ENCODE results near the gene SLC43A3. TPM values are rescaled to one million over a fixed set of nuclear protein-coding genes. Genes with fewer than 3 reads are reported as not detected.

SLC43A3 gene
- total RNA-seq, 1 donor = 74.3 TPM

DNA sequence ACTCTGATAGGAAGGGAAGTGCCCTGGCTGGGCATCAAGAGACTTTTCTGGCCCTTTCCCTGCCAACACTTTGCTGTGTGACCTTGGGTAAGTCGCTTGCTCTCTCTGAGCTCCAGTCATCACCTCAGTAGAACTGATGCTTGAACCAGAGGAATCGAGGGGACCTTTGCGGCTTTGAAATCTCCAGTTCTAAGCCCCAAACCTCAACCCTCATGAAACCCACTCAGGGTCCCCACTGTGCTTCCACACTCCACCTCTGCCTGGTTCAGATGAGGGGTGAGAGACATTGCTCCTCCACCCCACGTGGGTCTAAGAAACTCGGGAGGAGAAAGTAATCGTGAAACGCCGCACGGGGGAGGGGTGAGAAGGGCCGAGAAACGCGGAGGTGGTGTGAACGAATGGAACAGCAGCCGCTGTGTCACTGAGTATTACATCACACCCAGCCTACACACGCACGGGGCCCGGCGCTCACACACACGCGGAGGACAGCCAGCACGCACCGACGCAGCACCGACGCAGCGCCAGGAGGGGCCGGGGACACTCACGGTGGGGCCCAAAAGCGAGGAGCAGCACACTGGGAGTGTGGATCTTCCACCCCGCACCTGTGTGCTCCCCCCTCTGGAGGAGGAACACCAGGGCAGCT is 37.7 kb upstream of the SLC43A3 start:
- TF ChIP-seq, protein P1, sequence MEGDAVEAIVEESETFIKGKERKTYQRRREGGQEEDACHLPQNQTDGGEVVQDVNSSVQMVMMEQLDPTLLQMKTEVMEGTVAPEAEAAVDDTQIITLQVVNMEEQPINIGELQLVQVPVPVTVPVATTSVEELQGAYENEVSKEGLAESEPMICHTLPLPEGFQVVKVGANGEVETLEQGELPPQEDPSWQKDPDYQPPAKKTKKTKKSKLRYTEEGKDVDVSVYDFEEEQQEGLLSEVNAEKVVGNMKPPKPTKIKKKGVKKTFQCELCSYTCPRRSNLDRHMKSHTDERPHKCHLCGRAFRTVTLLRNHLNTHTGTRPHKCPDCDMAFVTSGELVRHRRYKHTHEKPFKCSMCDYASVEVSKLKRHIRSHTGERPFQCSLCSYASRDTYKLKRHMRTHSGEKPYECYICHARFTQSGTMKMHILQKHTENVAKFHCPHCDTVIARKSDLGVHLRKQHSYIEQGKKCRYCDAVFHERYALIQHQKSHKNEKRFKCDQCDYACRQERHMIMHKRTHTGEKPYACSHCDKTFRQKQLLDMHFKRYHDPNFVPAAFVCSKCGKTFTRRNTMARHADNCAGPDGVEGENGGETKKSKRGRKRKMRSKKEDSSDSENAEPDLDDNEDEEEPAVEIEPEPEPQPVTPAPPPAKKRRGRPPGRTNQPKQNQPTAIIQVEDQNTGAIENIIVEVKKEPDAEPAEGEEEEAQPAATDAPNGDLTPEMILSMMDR (IDR thresholded peaks at IDR 0.05; ENCODE audit: insufficient read depth, low read length) = no peak
- DNase-seq (ENCODE audit: low read depth) = no peak
- no peak overlapping the region for H3K4me3 ChIP-seq (ENCODE audit: low read depth, low read length)

DNA sequence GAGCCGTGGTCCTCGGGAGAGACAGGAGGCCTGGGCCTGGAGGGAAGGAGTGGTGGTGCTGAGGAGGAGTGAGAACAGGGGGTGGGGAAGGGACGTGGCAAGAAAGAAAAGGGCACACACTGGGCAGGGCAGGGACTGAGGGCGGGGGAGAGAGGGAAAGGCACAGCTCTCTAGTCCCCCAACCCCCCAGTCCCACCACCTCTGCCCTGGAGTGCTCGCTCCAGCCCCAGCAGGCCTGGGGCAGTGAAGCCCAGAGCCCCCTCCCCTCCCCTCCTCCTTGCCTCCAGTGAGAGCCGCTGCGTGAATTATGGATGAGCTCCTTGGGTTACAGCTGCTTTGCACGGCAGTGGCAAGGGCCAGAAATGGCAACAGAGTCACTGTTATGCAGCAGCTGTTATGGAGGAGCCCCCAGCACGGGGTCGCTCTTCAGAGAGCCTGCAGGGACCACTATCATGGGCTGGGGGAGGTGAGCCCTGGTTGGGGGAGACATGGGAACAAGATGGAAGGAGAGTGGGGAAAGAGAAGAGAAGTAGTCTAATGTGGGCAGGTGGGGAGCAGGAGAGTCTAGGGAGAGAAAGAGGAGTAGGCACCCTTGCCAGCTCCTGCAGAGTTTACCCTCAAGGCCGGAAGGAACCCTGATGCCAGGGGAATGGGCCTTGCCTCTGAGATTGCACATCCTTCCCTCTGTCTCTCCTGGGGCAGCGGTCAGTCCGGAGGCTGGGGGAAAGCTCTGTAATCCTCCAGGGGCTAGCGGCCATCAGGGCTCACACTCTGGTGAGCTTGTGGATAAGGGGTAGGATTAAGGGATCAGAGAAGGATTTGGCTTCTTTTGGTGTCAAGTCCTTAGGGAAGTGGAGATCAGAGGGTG is 37.0 kb upstream of the SLC43A3 start:
- TF ChIP-seq, protein P1 (IDR thresholded peaks at IDR 0.05; ENCODE audit: insufficient read depth, low read length) = no peak
- DNase-seq (ENCODE audit: low read depth) = no peak

DNA sequence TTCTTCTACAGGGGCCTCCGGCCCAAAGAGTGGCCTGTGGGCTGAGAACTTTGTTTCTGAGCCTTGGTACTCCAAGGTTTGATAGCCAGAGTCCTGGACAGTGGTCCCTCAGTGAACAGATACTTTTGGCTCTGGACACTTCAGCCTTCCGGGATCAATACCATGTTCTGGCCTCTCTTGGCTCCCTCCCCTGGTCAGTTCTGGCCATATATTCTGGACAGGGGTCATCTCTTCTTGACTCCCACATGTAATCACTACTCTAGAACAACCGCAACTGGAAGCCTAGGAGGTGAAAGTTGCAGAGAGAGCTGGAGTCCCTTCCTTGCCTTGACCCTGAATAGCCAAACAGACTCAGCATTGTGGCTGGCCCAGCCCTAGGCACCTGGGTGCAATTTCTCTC is 35.7 kb upstream of the SLC43A3 start:
- H3K4me3 ChIP-seq (ENCODE audit: low read depth, low read length) = no peak overlapping the region
- TF ChIP-seq, protein P1 (IDR thresholded peaks at IDR 0.05; ENCODE audit: insufficient read depth, low read length) = no peak
- no peak for DNase-seq (ENCODE audit: low read depth)

More for the DNA sequence above, 37.0 kb upstream of the SLC43A3 start:
- H3K4me3 ChIP-seq (ENCODE audit: low read depth, low read length) = no peak overlapping the region

DNA sequence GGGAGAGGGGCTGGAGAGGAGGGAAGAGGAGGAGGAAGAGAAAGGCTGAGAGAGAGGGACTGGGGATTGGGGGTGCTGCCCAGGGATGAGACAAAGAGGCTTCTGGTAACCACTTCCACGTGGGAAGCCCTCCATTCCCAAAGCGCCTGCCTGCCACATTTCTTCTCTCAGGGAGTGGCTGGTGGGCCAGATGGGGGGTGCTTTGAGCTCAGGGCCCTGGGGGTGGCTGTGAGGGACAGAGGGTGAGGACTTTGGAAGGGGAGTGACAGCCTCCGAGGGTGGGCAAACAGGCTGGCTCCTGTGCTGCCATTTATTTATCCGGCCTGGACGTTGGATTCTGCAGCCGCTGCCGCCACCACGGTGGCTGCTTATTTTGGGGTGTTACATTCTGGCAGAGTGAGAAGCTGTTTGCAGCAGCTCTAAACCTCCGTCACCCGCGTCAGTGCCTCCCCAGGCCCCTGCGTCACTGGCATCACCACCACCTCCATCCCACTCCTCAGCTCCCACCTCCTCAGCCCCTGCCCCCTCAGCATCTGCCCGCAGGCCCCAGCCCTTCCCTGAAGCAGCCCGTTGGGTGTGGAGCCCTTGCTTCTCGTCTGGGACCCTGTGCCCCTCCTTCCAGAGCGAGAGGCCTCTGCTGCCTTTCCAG is 35.0 kb upstream of the SLC43A3 start:
- H3K4me3 ChIP-seq (ENCODE audit: low read depth, low read length) = no peak overlapping the region
- TF ChIP-seq, protein P1 (IDR thresholded peaks at IDR 0.05; ENCODE audit: insufficient read depth, low read length) = no peak
- DNase-seq (ENCODE audit: low read depth) = no peak

DNA sequence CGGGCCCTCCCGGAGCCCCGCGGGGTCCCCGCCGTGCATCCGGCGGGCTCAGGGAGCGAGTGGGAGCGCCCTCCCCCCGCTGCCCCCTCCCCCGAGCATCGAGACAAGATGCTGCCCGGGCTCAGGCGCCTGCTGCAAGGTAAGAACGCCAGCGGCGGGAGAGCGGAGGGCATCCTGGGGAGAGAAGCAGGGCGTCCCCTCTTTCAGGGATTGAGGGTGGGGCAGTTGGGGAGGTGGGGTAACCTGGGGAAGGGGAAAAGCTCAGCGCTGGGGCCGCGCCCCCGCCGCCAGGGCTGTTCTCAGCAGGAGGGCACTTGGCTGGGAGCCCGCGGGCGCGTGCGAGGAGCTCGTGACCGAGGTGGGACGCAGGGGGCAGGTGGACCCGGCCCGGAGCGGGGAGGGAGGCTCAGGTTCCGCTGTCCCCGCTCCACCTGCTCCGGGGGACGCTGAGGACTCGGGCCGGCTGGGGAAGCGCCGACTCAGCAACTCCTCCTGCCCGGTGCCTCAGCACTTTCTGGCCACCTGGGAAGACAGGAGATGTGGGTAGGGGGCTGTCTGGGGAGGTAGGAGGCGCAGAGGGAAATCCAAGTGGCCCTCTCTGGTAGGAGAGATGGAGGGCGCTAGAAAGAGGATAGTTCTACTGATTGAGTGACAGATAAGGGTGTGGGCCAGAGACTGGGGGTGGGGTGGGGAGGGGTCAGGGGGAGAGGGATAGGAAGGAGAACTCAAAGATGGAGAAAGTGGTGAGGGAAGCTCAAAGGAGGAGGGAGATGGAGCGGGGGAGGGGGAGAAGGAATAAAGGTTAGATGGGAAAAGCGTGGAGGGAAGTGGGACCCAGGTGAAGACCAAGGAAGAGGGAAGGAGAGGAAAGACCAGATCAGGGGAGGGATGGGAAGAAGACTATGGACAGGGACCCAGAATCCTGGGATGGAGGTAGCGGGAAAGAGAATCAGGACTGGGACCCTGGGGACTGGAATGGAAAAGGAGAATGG is 34.1 kb upstream of the SLC43A3 start:
- TF ChIP-seq, protein P1 (IDR thresholded peaks at IDR 0.05; ENCODE audit: insufficient read depth, low read length) = no peak
- H3K4me3 ChIP-seq (ENCODE audit: low read depth, low read length) = peak overlapping the region; percentile 35
- DNase-seq (ENCODE audit: low read depth) = no peak
